ENCODE results near the gene MIEF2.
"Not testable (repeated sequence)": the region's sequence is repeated elsewhere in the genome, so short reads cannot be mapped to it uniquely, and the experiment has no call there.

The MIEF2 gene, protein sequence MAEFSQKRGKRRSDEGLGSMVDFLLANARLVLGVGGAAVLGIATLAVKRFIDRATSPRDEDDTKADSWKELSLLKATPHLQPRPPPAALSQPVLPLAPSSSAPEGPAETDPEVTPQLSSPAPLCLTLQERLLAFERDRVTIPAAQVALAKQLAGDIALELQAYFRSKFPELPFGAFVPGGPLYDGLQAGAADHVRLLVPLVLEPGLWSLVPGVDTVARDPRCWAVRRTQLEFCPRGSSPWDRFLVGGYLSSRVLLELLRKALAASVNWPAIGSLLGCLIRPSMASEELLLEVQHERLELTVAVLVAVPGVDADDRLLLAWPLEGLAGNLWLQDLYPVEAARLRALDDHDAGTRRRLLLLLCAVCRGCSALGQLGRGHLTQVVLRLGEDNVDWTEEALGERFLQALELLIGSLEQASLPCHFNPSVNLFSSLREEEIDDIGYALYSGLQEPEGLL

GRCh38 chr17:18260332-18261145 is at the start of gene MIEF2:
Gene MIEF2, plus strand, starts transcription at chr17:18260662. Its CDS starts 2,059 bp downstream, at chr17:18262721.
- DNase-seq, result peak; percentile 84

DNA sequence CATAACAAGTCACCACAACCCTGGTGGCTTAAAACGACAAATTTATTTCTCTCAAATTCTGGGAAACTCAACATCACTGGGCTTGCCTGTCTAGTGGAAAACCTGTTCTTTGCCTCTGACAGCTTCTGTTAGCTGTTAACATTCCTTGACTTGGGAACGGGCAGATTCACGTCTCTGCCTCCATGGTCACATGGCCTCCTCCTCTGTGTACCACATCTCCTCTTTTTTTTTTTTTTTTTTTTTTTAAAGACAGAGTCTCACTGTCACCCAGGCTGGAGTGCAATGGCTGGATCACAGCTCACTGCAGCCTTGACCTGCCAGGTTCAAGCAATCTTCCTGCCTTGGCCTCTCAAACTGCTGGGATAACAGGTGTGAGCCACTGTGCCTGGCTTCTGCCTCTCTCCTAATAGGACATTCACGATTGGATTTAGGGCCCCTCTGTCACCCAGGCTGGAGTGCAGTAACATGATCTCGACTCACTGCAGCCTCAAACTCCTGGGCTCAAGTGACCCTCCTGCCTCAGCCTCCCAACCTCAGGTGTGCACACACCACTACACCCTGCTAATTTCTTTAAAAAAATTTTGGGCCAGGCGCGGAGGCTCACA is 46.7 kb upstream of the MIEF2 start:
- no peak for DNase-seq

DNA sequence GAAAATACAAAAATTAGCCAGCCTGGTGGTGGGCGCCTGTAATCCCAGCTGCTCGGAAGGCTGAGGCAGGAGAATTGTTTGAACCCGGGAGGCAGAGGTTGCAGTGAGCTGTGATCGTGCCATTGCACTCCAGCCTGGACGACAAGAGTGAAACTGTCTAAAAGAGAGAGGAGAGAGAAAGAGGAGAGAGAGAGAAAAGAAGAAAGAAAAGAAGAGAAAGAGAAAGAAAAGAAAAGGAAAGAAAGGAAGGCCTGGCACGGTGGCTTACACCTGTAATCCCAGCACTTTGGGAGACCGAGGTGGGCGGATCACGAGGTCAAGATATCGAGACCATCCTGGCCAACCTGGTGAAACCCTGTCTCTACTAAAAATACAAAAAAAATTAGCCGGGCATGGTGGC is 43.6 kb upstream of the MIEF2 start:
- not testable (repeated sequence) for DNase-seq

- DNase-seq, result no peak
Measured at GRCh38 chr17:18217412-18218015, 42.9 kb upstream of the MIEF2 start.

DNA sequence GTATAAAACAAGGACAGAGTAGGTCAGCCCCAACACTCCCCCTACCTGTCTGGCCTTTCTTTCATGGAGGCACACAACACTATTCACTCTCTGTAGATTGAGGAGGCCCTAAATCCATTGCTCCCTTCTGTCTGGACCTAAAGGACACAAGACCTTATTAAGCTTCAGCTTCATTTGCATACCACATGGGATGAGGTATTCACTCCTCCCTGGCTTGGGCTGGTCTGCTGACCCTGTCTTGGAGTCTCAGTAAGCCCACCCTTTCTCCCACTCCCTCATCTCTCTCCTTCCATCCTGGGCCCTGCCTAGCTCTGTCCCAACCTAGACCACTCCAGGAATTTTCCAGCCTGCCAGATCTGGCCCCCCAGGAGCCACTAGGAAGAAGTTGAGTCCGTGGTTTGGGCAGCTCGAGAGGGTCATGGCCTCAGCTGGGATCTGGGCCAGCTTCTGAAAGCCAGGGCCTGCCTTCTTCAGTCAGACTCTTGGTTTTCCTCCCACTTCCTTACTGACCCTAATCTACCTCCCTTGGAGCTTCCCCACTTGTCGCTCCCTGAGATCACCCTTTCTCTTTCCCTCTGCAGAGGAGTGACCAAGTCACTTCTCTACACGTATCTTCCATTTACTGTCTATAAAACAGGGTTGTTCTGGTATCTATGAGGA is 41.6 kb upstream of the MIEF2 start:
- no peak for DNase-seq

GRCh38 chr17:18224053-18224386 is 36.4 kb upstream of the MIEF2 start:
- DNase-seq, result no peak

- DNase-seq, result no peak
Measured at GRCh38 chr17:18224387-18225120, 35.9 kb upstream of the MIEF2 start.

DNA sequence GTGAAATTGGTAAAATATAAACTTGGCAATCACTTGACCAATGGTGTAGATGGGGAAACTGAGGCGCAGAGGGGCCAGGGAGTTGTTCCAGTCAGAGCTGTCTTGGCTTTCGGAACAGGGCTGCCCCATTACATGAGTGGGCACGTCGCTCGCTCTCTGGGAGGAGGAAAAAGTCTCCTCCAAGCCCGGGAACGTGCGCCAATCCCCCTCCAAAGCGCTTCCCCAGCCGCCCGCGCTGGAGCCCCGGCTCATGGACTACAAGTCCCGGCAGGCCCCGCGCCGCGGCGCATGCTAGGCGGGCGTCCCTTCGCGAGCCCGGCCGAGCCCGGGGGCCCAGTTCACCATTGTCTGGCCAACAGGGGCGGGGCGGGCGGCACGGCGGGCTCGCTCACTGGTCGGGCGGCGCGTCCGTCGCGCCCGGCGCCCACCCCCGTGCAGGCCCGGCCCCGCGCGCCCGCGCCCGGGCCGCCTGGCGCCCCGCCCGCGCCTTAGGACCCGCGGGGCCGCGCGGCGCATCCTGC is 35.3 kb upstream of the MIEF2 start, which contains the start of gene LLGL1:
Gene LLGL1 (plus strand): TSS at position 515 of the 521 bp plus-strand sequence. CDS start 48 bp downstream, outside the sequence.
- DNase-seq, result peak; percentile 81

DNA sequence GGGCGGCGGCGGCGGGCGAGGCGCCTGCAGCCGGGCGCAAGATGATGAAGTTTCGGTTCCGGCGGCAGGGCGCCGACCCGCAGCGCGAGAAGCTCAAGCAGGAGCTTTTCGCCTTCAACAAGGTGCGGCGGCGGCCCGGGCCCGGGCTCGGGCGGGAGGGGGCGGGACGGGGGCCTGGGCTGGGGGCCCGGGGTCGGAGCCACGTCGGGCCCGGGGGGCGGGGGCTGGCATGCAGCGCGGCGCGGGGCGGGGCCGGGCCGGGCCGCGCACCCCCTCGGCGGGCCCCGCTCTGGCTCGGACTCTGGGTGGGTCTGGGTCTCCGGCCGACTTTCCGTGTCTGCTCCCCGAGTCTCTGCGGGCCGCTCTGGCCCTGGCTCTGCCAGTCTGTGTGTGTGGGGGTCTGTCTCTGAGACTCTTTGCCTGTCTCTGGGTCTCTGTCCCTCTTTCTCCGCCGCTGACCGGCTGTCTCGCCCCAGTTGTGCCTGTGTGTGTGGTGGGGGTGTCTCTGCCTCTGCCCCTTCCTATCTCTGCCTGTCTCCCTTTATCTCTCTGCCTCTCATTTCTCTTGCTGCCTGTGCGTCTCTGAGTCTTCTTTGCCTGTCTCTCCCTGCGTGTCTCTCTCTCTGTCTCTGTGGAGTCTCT is 34.7 kb upstream of the MIEF2 start:
- DNase-seq, result no peak

GRCh38 chr17:18226284-18226945 is 34.0 kb upstream of the MIEF2 start:
- DNase-seq, result no peak

DNA sequence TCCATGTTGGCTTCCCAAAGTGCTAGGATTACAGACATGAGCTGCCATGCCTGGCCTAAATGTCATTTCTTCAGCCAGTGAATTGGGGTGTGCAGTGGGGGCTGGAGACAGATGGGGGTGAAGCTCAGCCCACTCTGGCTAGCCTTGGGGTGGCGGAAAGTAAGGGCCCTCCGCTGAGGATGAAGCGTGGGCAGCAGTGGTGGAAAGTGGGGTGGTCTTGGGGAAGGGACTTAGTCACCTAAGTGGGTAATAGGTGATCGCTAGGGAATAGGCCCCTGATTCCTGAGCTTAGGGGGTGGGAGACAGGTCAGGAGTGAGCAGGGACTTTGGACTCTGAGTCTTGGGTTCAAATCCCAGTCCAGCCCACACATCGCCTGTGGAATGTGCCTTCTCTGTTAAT is 32.8 kb upstream of the MIEF2 start:
- no peak for DNase-seq

DNA sequence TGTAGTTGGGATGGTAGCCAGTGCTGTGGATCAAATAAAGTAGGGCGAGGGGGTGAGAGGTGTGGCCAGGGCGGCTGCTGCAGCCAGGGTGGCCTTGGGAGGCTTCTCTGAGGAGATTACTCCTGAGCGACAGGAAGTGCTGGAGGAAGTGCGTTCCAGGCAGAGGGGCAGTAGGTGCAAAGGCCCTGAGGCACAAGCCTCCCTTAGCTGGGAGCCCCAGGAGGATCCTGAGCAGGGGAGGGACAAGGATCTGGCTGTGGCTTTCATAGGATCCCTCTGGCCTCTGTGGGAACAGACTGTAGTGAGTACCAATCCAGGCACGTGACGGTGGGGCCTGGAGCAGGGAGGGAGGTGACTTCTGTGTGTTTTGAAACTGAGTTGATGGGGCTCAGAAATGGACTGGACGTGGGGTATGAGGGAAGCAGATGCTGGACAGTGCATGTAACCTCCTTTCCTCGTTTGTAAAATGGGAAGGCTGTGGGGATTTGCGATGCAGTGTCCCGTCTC is 32.2 kb upstream of the MIEF2 start:
- DNase-seq, result no peak

- DNase-seq, result no peak
Measured at GRCh38 chr17:18229254-18229653, 31.2 kb upstream of the MIEF2 start.

- DNase-seq, result no peak
Measured at GRCh38 chr17:18229771-18230170, 30.7 kb upstream of the MIEF2 start.

GRCh38 chr17:18230288-18231141 is 29.9 kb upstream of the MIEF2 start:
- DNase-seq, result no peak

GRCh38 chr17:18231164-18231563 is 29.3 kb upstream of the MIEF2 start:
- no peak for DNase-seq

- no peak for DNase-seq
Measured at GRCh38 chr17:18233803-18234518, 26.5 kb upstream of the MIEF2 start.

DNA sequence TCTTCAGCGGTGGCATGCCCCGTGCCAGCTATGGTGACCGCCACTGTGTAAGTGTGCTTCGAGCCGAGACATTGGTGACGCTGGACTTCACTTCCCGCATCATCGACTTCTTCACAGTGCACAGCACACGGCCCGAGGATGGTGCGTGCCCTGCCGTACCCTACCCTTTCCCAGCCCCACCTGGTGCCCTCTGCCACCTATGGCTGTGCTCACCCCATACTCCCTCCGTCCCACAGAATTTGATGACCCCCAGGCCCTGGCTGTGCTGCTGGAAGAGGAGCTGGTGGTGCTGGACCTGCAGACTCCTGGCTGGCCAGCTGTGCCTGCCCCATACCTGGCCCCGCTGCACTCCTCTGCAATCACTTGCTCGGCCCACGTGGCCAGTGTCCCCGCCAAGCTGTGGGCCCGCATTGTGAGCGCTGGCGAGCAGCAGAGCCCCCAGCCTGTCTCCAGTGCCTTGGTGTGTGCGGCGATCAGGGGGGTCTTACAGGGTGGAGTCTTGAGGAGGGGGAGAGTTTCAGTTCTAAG is 25.5 kb upstream of the MIEF2 start:
- no peak for DNase-seq

Measured in COR-L47 (cell line).